ENCODE results near the gene PRLR.

GRCh38 chr5:35151146-35151920 lies 79.0 kb downstream of the PRLR start:
- no peak for TF ChIP-seq CTCF (IDR thresholded peaks at IDR 0.05)
- no peak for TF ChIP-seq POLR2A (IDR thresholded peaks at IDR 0.05)

Measured in Peyer's patch (tissue), 4 donors.